ENCODE measurements around the gene INPP4B. TPM values are rescaled to one million over a fixed set of nuclear protein-coding genes. Genes with fewer than 3 reads are reported as not detected.

INPP4B gene
- total and polyA plus RNA-seq, 2 experiments from 2014 or later = 20.3 to 27.5 TPM

- Histone ChIP-seq H3K9me3 (ENCODE audit: low read depth) (no peaks in the 10 kb centered on the region), H3K79me2 (ENCODE audit: insufficient read depth) (no peaks in the 10 kb centered on the region), H2AFZ (no peak overlapping the region), H4K20me1 (ENCODE audit: insufficient read depth) (no peaks in the 10 kb centered on the region), H3K4me2 (ENCODE audit: unreplicated experiment) (no peak overlapping the region), H3K36me3 (ENCODE audit: low read depth) (no peaks in the 10 kb centered on the region), H3K9ac (no peak overlapping the region), H3F3A (ENCODE audit: insufficient read depth) (no peaks in the 10 kb centered on the region), H3K27me3 (replicated peaks; ENCODE audit: insufficient read depth) (no peaks in the 10 kb centered on the region), H3K4me3 (no peak overlapping the region), H3K4me1 (ENCODE audit: insufficient read depth) (no peaks in the 10 kb centered on the region), H3K9me2 (ENCODE audit: insufficient read depth) (no peaks in the 10 kb centered on the region), H3K27ac (no peak overlapping the region)
- DNase-seq = no peak
- WGBS, 2 experiments (ENCODE audit: low coverage in 1 of 2, low lambda C conversion rate in 2 of 2, missing lambda C conversion rate in 2 of 2) = 90 to 96% methylated on average over 3 of the region's 3 CpGs
- in situ Hi-C loops (cut with MboI) = no loop called here
- TF ChIP-seq EZH2phosphoT487 (IDR thresholded peaks at IDR 0.05; ENCODE audit: insufficient read depth, low read depth) (no peak), EZH2 (IDR thresholded peaks at IDR 0.05; ENCODE audit: insufficient read depth, poor library complexity, severe bottlenecking) (no peak)
These were observed 271.8 kb downstream of the INPP4B start for GRCh38 chr4:142574306-142574705.

GRCh38 chr4:142572071-142572470, 274.0 kb downstream of the INPP4B start:
- H2AFZ ChIP-seq = no peak overlapping the region
- WGBS, 2 experiments (ENCODE audit: low coverage in 1 of 2, low lambda C conversion rate in 2 of 2, missing lambda C conversion rate in 2 of 2) = 79% methylated on average over 1 of the region's 1 CpG
- no peak for TF ChIP-seq EZH2phosphoT487 (IDR thresholded peaks at IDR 0.05; ENCODE audit: insufficient read depth, low read depth)
- no peaks in the 10 kb centered on the region for H3K79me2 ChIP-seq (ENCODE audit: insufficient read depth)
- H3K4me1 ChIP-seq (ENCODE audit: insufficient read depth) = peaks cover 21% of the 10 kb centered on the region
- H3K4me2 ChIP-seq (ENCODE audit: unreplicated experiment) = no peak overlapping the region
- no peaks in the 10 kb centered on the region for H4K20me1 ChIP-seq (ENCODE audit: insufficient read depth)
- DNase-seq = no peak
- H3F3A ChIP-seq (ENCODE audit: insufficient read depth) = peaks cover 13% of the 10 kb centered on the region
- in situ Hi-C loops (cut with MboI) = no loop called here
- H3K9me3 ChIP-seq (ENCODE audit: low read depth) = no peaks in the 10 kb centered on the region
- no peaks in the 10 kb centered on the region for H3K27me3 ChIP-seq (replicated peaks; ENCODE audit: insufficient read depth)
- H3K36me3 ChIP-seq (ENCODE audit: low read depth) = no peaks in the 10 kb centered on the region
- no peak overlapping the region for H3K9ac ChIP-seq
- no peaks in the 10 kb centered on the region for H3K9me2 ChIP-seq (ENCODE audit: insufficient read depth)
- no peak overlapping the region for H3K27ac ChIP-seq
- no peak overlapping the region for H3K4me3 ChIP-seq

GRCh38 chr4:142567620-142568451, 278.3 kb downstream of the INPP4B start:
- WGBS, 2 experiments (ENCODE audit: low coverage in 1 of 2, low lambda C conversion rate in 2 of 2, missing lambda C conversion rate in 2 of 2) = 27 to 31% methylated on average over 4 of the region's 4 CpGs

GRCh38 chr4:142567199-142567598, 278.9 kb downstream of the INPP4B start:
- 85% methylated on average over 5 of the region's 5 CpGs for WGBS, 2 experiments (ENCODE audit: low coverage in 1 of 2, low lambda C conversion rate in 2 of 2, missing lambda C conversion rate in 2 of 2)
- H3K79me2 ChIP-seq (ENCODE audit: insufficient read depth) = no peaks in the 10 kb centered on the region
- no peaks in the 10 kb centered on the region for H3K27me3 ChIP-seq (replicated peaks; ENCODE audit: insufficient read depth)
- no peaks in the 10 kb centered on the region for H3K9me2 ChIP-seq (ENCODE audit: insufficient read depth)
- in situ Hi-C loops (cut with MboI) = no loop called here
- peaks cover 21% of the 10 kb centered on the region for H3K4me1 ChIP-seq (ENCODE audit: insufficient read depth)
- H3F3A ChIP-seq (ENCODE audit: insufficient read depth) = peaks cover 13% of the 10 kb centered on the region
- no peaks in the 10 kb centered on the region for H3K36me3 ChIP-seq (ENCODE audit: low read depth)
- no peaks in the 10 kb centered on the region for H3K9me3 ChIP-seq (ENCODE audit: low read depth)
- H3K9ac ChIP-seq = peak overlapping the region; percentile 58; the same call in 1 of the 2 replicates
- peak; percentile 18 for DNase-seq
- no peaks in the 10 kb centered on the region for H4K20me1 ChIP-seq (ENCODE audit: insufficient read depth)
- peak overlapping the region; percentile 86 for H3K4me2 ChIP-seq (ENCODE audit: unreplicated experiment)
- TF ChIP-seq EZH2phosphoT487 (IDR thresholded peaks at IDR 0.05; ENCODE audit: insufficient read depth, low read depth) (no peak), EZH2 (IDR thresholded peaks at IDR 0.05; ENCODE audit: insufficient read depth, poor library complexity, severe bottlenecking) (no peak)
- peak overlapping the region; percentile 74 for H2AFZ ChIP-seq
- no peak overlapping the region for H3K4me3 ChIP-seq
- peak overlapping the region; percentile 65; the same call in 1 of the 2 replicates for H3K27ac ChIP-seq

More at GRCh38 chr4:142567620-142568451, 278.3 kb downstream of the INPP4B start:
- no peaks in the 10 kb centered on the region for H3K27me3 ChIP-seq (replicated peaks; ENCODE audit: insufficient read depth)
- no peaks in the 10 kb centered on the region for H3K9me3 ChIP-seq (ENCODE audit: low read depth)
- H3K4me3 ChIP-seq = peak overlapping the region; percentile 61
- H3K36me3 ChIP-seq (ENCODE audit: low read depth) = no peaks in the 10 kb centered on the region
- H3K9ac ChIP-seq = peak overlapping the region; percentile 58
- H3K4me2 ChIP-seq (ENCODE audit: unreplicated experiment) = peak overlapping the region; percentile 86
- no peaks in the 10 kb centered on the region for H3K9me2 ChIP-seq (ENCODE audit: insufficient read depth)
- H3K27ac ChIP-seq = peak overlapping the region; percentile 65
- no peaks in the 10 kb centered on the region for H3K79me2 ChIP-seq (ENCODE audit: insufficient read depth)
- peak; percentile 54 for DNase-seq
- H3K4me1 ChIP-seq (ENCODE audit: insufficient read depth) = peaks cover 21% of the 10 kb centered on the region
- no peaks in the 10 kb centered on the region for H4K20me1 ChIP-seq (ENCODE audit: insufficient read depth)
- H2AFZ ChIP-seq = peak overlapping the region; percentile 74
- in situ Hi-C loops (cut with MboI) = no loop called here
- H3F3A ChIP-seq (ENCODE audit: insufficient read depth) = peaks cover 13% of the 10 kb centered on the region
- no peak for TF ChIP-seq EZH2phosphoT487 (IDR thresholded peaks at IDR 0.05; ENCODE audit: insufficient read depth, low read depth)
- TF ChIP-seq EZH2 (IDR thresholded peaks at IDR 0.05; ENCODE audit: insufficient read depth, poor library complexity, severe bottlenecking) = no peak

All from GM23248 (cell line).